DLD1 (cell line): ENCODE measurements around the gene AACS.

Experiments
- in situ Hi-C: cut with HindIII; loops from 2 replicates; pipeline ENCODE4 v1.10.0; 2017; ENCODE audit warnings: low sequenced_read_pairs

The AACS gene

DNA sequence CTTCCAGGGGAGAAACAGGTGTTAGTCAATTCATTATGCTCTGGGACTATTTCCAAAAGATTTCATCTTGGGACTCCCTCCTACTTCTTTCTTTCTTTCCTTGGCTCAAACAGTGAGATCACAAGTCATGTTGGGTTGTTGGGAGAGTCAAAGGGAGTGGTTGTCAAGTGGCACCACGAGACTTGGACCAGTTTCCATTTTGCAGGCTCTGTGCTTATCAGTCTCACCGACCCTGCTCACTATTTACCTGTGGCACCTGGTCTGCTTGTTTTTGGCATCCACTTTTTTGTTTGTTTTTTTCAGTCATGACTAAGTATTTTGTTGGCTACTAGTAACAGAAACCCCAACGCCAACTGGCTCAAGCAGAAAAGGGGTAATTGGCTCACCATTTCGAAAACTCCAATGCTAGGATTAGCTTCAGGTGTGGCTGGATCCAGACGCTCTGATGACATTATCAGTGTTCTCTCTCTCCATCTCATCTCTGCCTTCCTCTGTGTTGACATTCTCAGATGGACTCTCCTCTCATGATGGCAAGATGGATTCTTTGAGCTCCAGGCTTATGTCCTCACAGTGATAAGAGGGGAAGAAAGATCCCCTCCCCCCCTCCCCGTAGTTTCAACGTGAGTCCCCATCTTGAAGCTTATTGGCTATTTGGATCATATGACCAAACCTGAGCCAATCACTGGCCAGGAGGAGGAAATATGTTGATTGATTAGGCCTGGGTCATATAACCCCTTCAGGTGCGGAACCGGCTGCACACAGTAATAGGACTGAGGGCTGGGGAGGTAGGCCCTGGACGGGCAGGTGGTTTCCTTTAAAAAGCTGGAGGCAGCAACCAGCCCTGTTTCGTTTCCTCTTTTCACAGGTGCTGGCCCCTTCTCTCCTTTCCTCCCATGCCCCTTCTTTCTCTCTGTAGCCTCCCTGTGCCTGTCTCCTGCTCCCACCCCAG, 84.2 kb downstream of the AACS start:
- in situ Hi-C loops: no loop called here

DNA sequence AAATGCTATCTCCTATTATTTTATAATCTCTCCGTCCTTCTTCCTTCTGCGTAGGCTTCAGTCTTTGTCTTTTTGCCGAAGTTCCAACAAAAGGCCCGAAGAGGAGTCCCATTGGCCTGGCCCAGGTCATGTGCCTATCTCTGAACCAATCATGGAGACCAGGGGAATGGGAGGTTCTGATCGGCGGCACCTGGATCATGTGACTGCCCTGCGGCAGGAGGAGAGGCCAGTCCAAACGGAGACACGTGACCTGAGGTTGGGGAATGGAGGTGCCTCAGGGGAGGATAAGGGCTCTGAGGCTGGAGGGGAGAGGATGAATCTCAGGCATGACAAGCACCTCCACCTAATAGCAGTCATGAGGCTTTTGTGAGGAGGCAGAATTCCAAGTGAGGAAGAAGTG, 86.0 kb downstream of the AACS start:
- in situ Hi-C loops: no loop called here

DNA sequence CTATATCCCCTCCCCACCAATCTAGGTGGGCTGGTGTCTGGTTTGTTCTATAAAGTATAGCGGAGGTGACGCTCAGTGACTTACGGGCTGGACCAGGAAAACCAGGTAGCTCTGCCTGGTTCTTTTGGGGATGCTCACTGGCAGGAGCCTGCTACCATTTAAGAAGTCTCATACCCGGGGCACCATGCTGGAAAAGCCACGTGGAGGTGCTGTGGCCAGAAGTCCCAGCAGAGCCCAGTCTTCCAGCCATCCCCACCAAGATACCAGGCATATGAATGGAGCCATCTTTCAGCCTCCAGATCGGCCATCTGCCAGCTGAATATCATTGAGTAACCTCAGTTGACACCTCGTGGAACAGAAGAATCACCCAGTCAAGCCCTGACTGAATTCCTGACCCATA, 87.2 kb downstream of the AACS start:
- in situ Hi-C loops: no loop called here

DNA sequence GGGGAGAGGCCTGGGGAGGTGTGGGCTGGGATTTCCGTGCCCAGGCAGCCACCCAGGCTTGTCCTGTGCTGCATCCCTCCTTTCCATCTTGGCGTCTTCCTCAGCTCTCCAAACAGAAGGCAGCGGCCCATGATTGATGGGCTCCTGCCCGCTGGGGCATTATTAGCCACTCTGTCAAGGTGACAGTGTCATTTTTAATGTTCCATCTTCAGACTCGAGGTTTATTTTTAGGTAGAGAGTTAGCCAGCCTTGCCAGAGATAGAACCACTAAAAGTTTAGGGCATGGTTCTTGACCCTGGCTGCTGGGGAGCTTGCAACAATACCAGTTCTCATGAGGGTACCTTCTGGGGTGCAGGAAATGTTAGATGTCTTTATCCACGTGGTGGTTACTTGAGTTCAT, 90.1 kb downstream of the AACS start:
- in situ Hi-C loops: no loop called here

DNA sequence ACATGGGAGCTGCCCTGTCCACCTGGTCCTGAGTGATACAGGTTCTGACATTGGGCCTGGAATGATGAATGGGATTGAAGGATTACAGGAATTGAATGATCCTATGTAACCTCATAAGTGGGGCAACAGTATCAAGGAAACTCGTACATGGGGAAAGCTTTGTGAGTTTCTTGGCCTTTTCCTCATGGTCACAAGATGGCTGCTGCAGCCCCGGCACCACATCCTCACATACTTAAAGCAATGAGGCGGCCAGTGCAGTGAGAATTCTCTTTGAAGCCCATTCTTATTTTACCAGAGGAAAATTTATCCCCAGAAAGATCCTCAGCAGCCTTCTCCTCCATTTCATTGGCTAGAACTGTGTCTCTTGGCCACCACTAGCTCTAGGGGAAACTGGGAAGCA, 91.9 kb downstream of the AACS start:
- in situ Hi-C loops: no loop called here

DNA sequence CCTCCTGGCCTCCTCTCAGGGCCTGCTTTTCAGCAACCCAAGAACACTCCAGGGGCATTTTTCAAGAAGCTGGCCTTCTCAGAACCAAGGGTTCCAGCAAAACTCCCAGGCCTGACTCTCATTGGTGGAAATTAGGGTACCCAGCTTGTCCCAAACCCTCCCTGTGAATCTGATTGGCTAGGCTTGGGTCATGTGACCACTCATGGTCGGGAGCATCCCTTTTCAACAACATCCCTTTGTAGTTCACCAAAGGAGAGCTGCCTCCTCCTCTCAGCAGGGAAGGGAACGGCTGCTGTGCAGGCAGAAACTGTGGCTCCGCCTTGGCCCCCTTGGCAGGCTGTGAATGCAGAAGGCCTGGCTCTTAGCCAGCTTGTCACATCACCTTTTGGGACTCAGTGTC, 94.5 kb downstream of the AACS start:
- in situ Hi-C loops: no loop called here

DNA sequence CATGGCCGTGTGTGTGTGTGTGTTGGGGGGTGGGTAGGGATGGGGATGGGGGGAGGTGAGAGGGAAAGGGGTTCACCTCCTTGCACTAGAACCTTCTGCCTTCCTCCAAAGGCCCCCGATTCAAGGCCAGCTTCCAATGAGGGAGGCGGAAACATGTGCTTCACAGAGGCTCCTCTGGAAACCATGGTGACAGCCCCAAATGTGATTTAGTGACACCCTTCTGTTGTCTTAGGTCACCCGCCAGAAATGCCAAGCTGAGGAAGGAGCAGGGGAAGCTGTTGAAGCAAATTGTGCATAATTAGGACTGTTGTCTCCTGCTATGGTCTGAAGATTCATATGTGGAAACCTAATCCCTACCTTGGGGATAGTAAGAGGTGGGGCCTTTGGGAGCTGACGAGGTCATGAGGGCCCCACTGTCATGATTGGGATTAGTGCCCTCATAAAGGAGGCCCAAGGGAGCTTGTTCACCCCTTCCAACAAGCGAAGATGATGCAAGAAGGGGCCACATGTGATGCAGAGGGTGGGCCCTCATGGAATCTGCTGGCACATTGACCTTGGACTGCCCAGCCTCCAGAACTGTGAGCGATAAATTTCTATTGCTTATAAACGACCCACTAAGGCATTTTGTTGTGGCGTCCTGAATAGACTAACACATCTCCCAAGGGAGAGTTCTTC, 95.2 kb downstream of the AACS start:
- in situ Hi-C loops: no loop called here

DNA sequence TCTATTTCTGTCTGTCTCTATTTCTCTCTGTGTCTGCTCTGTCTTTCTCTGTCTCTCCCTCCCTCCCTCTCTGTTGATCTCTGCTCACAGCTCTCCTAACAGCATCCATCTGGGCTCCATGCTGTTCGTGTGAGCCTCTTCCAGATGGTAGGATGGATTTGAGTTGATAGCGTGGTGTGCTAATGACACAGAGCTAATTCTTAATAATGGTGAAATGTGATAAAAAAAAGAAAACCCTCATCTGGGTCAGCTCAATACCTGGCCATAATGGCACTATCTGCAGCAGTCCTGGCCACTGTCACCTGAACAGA, 96.4 kb downstream of the AACS start:
- in situ Hi-C loops: no loop called here

DNA sequence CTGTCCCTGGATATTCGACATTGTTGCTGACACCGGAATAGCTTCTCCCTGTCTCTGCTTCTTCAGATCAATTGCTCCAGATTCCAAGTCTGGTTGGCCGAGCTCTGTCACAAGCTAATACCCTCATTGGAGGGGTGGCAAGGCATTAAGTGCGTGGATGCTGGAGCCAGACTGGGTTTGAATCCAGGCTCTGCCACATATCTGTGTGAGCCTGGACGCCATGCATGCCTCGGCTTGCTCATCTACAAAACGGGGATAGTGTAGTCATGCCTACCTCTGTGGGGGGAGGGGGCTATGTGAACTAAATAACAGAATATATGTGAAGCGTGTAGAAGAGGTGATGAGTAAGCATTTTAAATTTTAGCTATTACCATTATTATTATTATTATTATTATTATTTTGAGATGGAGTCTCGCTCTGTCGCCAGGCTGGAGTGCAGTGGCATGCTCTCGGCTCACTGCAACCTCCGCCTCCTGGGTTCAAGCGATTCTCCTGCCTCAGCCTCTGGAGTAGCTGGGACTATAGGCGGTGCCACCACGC, 97.3 kb downstream of the AACS start:
- in situ Hi-C loops: no loop called here

DNA sequence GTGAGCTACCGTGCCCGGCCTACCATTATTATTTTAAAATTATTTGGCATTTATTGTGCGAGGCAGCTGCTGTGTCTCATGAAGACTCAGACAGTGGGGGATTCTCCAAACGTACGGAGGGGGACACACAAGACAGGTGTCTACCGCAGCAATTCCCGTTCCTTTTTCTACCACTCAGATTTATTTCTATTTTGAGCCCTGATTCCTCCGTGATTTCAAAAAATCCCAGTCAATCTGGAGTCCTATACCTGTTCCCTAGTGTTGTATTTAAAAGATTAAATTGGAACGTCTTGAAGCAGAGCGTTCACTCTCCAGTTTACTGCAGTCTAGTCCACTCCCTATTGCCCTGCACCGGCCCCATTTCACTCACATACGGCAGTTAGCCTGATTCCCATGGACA, 97.9 kb downstream of the AACS start:
- in situ Hi-C loops: no loop called here

DNA sequence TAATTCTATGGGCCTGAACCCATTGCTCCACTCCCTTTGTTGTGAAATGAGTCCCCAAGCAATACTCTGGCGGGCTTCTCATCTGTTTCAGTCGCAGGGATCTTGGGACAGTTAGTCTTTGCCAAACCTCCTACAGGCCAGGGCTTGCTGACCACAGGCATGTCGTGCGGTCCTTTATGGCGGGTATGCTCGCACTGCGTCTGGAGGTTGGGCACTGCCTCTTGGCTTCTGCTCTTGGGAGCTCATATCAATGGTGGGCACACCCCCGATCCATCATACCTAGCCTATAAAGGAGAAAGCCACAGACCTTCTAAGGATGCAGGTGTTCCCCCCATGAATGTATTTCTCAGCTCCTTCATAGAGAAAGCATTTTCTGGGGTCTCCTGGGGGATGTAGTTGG, 99.3 kb downstream of the AACS start:
- in situ Hi-C loops: no loop called here

DNA sequence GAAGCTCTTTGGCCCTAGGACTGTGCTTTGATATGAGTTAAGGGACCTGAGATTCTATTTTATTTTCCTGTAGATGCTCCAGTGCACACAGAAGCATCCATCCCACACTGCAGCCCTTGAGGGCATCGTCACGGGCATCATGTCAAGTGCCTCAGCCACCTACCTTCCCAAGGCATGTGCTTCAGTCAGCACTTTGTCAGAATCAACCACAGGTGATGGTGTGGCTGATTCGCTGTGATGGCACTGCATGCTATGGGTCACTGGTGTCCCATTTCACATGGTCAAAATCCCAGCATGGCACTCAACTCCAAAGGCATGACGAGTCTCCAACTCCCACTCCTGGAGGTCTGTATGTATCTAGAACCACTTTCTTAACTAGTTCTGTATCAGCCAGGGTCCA, 100.8 kb downstream of the AACS start:
- in situ Hi-C loops: no loop called here

DNA sequence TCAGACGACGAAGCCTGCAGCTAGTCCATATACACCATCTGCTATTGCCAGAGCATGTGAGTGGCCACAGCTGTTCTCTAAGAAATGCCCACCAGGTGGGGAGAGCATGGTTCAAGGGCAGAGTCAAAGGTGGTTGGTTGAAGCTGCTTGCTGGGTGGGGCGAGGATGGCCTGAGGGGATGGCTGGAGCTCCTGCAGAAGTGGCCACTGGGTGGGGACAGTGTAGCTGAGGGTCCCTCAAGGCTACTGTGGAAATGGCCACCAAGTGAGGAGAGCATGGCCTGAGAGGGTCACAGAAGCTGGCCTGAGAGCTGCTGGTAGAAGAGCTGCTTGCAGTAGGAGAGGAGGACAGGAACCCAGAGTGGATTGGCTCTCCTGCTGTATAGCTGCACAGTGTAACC, 102.4 kb downstream of the AACS start:
- in situ Hi-C loops: no loop called here

DNA sequence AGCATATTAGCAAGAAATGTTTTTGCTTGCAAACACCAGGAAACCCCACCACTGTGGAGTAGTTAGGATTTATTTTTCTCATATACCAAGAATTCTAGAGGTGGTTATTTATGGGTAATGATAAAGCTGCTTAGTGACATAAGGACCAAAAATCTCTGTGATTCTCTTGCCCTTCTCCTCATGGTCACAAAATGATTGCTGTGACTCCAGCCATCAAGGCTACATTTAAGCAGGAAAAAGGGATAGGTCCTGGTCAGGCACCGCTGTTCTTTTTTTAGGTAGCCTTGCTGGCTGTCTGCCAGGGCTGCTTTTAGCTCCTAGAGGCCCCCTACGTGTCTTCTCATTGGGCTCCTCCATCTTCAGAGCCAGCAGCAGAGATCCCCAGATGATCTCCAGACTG, 104.2 kb downstream of the AACS start:
- in situ Hi-C loops: no loop called here

DNA sequence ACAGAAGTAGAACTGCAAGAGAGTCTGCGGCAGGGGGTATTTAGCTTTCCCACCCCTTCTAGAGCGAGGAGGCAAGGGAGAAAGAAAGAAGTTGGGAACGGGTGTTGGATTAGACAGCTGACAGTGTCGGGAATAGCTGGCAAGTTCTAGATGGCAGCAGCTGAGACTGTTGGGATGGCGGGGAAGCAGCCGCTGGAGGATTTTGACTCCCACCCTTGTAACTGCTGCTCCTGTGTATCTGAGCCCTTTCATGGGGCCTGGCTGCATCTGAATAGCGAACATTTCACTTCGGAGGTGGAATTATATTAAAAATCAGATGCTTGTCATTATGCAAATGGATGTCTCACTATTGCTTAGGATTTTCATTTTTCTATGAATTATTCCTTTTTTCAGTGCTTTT, 104.6 kb downstream of the AACS start:
- in situ Hi-C loops: no loop called here

DNA sequence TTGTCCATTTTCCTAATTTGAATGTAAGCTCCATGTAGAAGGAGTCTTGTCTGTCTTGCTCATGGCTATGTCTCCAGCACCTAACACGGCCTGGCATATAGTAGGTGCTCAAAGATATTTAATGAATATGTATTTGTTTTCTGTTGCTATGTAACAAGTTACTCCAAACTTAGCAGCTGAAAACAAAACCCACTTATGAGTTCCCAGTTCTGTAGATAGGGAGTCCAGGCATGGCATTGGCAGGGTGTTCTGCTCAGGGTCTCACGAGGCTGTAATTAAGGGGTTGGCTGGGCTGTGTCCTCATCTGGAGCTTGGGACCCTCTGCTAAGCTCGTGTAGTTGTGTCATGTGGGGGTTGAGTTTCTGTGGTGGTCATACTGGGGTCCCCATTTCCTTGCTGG, 106.0 kb downstream of the AACS start:
- in situ Hi-C loops: no loop called here

DNA sequence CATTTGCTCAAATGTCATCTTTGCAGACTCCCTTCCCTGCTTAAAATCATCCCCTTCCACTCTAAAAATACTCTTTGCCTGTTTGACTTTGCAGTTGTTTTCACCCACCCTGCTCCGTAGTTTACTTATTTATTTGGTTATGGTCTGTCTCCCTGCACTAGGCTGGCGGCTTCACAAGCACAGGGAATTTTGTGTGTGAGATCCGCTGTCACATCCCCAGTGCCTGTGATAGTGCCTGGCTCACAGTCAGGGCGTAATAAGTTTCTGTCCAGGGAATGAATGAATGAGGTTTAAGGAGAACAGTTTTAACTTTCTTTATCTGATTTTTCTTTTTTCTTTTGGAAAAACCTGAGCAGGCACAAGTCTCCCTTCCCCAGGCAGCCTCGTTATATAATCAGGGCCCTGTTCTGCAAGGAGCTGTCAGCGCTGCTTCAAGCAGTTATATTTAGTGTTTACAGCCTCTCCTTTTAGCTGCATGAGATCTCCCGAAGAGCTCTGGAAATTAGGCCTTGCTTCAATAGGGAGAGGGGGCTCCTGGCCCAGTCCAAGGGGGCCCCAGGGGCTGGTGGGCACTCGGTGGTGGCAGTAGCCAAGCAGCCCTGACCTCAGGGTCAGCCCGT, 107.1 kb downstream of the AACS start:
- in situ Hi-C loops: no loop called here

DNA sequence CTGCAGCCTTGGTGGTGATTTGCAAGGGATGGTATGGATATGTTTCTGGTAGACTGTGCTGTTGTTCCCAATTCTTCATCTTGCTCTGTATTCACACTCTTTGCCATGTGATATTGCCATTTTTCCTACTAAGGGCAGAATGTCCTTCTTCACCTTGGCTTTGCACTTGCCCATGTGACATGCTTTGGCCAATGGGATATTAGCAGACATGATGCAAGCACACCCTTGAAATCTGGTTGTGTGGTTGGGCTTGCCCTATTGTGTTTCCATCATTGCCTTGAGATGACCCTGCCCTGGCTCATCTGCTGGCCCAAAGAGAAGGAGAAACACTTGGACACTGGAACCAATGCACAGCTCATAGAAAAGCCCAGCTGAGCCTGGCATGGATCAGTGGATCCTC, 110.3 kb downstream of the AACS start:
- in situ Hi-C loops: no loop called here

DNA sequence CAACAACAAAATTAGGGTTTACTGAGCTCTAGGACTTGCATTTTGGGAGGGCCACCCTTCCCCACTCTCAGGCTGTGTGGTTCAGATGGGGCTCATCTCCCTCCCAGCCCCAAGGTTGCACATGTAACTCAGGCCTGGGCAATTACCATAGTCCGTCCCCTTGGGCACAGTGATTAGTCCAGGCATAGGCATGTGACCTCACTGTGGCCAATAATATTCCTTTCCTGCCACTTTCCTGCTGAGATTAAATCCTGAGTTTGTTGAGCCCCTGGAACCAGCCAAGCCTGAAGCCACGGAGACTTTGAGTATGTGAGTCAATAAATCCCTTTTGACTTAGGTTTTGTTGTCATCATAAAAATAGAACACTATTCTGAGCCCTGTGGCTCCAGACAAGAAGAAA, 113.0 kb downstream of the AACS start:
- in situ Hi-C loops: no loop called here

DNA sequence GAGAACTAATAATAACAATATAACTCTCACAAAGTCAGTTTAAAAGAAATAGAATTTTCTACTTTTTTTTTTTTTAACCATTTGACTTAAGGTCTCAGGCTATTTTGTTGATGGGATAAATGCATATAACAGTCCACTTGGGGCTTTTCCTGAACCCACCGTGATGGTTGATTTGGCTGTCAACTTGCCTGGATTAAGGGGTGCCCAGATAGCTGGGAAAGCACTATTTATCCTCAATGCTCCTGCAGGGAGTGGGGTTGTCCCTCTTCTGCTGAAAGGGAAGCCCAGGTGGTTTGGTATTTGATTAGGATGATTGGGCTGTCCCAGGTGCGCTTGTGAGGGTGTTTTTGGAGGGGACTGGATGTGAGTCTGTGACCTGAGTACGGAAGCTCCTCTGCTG, 114.9 kb downstream of the AACS start:
- in situ Hi-C loops: no loop called here

DNA sequence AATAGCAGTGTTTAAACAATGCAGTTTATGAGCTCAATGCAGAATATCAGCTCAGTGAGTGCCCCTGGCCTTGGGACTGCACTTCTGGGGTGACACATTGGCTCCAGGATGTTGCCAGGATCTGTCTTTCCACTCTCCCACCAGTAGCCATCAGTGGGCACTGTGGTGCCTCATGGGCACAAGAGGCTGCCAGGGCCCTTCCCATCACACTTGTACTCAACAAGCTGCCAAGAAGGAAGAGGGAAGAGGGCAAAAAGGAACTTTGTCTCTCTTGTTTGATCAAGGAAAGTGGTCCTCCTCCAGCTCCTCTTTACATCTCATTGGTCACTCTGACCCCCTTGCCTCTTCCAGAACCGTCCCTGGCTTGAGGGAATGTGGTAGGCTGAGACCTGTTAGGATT, 115.9 kb downstream of the AACS start:
- in situ Hi-C loops: no loop called here
